Measurements from ENCODE around the gene CFAP61. TPM values are rescaled to one million over a fixed set of nuclear protein-coding genes. Genes with fewer than 3 reads are reported as not detected.

Gene CFAP61
- total RNA-seq, 4 donors from 2014 or later = not detected

DNA sequence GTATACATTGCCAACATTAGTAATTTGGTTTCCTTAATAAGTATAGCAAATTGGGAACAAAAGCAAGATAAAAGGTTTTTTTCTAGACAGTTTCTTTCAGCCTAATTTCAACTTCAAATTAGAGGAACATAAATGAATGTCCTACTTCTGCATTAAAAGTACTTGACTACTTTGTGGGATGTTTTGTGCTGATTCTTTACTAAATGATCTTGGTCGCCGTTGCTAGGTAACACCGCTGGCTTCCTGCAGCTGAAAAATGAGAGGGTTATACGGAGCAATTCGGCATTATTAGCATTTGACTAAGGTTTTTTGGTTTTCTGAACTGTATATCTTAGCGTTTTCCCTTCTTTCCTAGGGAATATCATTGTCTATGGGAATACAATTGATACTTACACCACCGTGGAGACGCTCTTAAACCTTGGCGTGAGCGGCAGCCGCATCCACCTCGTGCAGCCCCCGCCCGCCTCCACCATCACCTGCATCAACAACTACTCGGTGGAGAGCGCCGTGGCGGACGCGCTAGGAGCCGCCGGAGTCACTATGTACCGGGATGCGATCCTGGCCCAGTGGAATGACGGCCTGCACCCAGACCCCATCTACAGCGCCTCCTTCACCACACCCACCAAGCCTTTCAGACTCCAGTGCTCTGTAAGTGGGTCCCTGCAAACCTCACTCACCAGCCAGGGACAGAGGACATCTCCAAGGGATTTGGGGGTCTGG lies 224.6 kb downstream of the CFAP61 start:
- TF ChIP-seq, protein P1, sequence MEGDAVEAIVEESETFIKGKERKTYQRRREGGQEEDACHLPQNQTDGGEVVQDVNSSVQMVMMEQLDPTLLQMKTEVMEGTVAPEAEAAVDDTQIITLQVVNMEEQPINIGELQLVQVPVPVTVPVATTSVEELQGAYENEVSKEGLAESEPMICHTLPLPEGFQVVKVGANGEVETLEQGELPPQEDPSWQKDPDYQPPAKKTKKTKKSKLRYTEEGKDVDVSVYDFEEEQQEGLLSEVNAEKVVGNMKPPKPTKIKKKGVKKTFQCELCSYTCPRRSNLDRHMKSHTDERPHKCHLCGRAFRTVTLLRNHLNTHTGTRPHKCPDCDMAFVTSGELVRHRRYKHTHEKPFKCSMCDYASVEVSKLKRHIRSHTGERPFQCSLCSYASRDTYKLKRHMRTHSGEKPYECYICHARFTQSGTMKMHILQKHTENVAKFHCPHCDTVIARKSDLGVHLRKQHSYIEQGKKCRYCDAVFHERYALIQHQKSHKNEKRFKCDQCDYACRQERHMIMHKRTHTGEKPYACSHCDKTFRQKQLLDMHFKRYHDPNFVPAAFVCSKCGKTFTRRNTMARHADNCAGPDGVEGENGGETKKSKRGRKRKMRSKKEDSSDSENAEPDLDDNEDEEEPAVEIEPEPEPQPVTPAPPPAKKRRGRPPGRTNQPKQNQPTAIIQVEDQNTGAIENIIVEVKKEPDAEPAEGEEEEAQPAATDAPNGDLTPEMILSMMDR (IDR thresholded peaks at IDR 0.05) = no peak
- DNase-seq (ENCODE audit: low spot score) = no peak
- ATAC-seq (ENCODE audit: low FRiP score) = no peak

DNA sequence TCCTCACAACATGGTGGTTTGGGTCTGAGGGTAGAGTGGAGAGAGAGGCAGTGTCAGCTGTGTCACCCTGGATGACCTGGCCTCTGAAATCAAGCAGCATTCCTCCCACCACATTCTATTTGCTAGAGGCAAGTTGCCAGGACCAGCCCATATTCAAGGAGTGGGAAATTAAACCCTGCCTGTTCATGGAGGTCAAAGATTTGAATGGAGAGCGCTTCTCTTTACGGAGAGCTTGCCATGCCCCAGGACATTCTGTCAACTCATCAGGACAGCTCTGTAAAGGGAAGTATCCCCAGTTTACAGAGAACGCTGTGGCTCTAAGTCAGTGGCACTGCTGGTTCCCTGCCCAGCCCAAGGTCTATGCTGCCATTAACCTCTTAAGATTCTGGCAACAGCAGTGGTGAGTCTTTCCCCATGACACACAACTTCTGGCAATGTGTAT lies 225.6 kb downstream of the CFAP61 start:
- ATAC-seq (ENCODE audit: low FRiP score) (no peak), DNase-seq (ENCODE audit: low spot score) (no peak)
- TF ChIP-seq, protein P1 (IDR thresholded peaks at IDR 0.05) = no peak

DNA sequence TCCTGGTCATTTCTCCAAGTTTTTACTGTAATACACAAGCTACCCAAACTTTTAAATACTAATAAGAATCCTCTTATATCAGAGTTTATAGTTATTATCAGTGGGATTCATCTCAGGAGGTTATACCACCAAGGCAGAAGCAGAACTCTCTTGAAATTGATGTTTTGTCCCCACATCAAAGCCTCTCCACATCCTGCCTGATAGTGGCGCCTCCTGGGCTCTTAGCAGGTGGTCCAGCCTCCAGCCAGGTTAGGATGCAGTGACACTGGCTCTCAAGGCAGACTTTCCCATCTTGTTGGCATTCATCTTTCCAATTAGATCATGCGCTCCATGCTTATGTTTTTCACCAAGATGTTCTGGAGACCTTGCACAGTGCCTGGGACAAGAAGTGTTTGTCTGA lies 233.7 kb downstream of the CFAP61 start:
- TF ChIP-seq, protein P1 (IDR thresholded peaks at IDR 0.05) = no peak
- DNase-seq (ENCODE audit: low spot score) (no peak), ATAC-seq (ENCODE audit: low FRiP score) (no peak)

DNA sequence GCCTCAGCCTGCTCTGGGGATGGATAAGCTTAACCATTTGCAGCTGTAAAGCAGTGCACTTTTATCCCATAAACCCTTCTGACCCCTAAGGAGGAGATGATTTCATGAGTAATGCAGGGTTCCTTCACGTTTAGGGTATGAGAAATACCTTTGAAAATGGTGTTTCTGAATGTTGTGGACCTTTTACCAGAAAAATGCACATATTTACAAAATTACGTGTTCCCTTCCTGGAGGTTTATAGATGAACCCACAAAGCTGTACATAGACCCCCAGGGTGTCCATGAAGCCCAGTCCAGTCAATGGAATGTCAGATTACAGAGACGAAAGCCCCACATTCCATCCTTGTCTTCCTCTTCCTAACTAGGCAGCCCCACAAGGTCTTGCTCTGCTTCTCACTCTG lies 237.0 kb downstream of the CFAP61 start:
- ATAC-seq (ENCODE audit: low FRiP score) (no peak), DNase-seq (ENCODE audit: low spot score) (no peak)
- TF ChIP-seq, protein P1 (IDR thresholded peaks at IDR 0.05) = no peak

DNA sequence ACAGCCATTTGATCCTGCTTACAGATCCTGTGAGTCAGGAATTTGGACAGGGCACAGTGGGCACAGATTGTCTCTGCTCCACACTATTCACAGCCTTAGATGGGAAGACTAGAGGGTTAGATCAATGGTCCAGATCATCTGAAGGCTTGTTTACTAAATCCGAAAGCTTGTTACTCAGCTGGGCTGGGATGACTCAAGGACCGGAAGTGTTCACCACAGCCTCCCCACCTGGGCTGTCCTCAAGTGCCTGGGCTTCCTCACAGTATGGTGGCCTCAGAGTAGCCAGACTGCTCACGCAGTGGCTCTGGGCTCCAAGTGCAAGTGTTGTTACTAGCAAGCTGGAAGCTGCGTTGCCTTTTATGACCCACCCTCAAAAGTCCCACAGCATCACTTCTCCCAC lies 240.1 kb downstream of the CFAP61 start:
- no peak for DNase-seq (ENCODE audit: low spot score)
- TF ChIP-seq, protein P1 (IDR thresholded peaks at IDR 0.05) = no peak
- no peak for ATAC-seq (ENCODE audit: low FRiP score)

- DNase-seq (ENCODE audit: low spot score) (no peak), ATAC-seq (ENCODE audit: low FRiP score) (no peak)
- TF ChIP-seq, protein P1 (IDR thresholded peaks at IDR 0.05) = no peak
These were observed 240.8 kb downstream of the CFAP61 start for GRCh38 chr20:20293141-20293540.

DNA sequence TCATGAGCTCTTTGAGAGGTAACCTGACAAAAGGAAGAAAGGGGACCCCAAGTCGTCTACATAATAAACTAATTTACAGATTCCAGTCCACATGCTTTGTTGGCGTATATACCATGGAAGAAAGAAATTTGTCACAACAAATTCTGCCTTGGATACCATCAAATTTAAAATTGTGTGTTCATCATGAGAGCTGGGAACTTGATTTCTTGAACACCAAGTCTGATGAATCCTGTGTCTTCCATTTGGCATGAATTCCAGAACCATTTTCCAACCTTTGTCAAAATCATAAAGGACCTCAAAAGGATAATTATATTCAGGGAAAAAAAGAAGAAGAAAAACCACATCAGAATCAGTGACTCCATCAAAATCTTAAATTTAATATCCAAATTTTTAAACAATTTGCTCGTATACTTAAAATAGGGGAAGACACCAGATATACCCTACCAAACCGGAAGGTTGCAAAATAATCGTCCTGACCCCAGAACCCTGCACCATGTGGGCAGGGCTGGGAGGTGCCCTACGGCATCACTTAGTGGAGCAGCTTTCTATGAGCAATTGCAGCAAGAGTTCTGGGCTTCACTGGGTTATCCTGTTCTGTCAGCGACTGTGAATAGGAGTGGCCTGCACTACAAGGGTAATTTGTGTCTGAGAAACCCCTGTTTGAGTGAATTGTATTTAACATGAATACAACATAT lies 241.5 kb downstream of the CFAP61 start:
- TF ChIP-seq, protein P1 (IDR thresholded peaks at IDR 0.05) = no peak
- ATAC-seq (ENCODE audit: low FRiP score) = no peak
- DNase-seq (ENCODE audit: low spot score) = no peak

All from omental fat pad (tissue), 4 donors.